ENCODE data around the gene DEPDC5. TPM values are rescaled to one million over a fixed set of nuclear protein-coding genes. Genes with fewer than 3 reads are reported as not detected.

Gene DEPDC5
- total RNA-seq, 2 donors from 2014 or later = 10.9 to 37.5 TPM

DNA sequence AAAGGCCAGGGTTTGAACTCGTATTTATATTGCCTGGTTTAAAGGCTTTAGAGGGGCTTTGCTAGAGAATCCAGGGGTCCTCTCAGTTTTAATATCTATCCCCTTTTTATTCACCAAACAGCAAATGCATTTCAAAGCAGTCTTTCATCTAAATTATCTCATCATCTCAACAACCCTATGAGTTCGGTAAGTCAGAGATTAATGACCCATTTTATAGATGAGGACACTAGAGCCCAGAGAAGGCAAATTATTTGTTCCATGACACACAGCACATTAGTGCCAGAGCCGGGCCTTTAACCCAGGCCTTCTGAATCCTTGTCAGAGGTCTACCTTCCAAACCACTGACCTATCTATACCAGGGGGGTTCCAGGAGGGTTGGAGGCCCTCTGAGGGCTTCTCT, 173.7 kb downstream of the DEPDC5 start:
- no peaks in the 10 kb centered on the region for H3K36me3 ChIP-seq
- H3K4me1 ChIP-seq (replicated peaks) = no peaks in the 10 kb centered on the region
- no peaks in the 10 kb centered on the region for H3K27me3 ChIP-seq (replicated peaks; ENCODE audit: insufficient read depth)
- no peak overlapping the region for H3K27ac ChIP-seq
- intact Hi-C loops (cut with DNase I) = no loop called here
- WGBS = 53% methylated on average over 3 of the region's 3 CpGs
- DNase-seq (ENCODE audit: low spot score) = no peak
- H3K4me3 ChIP-seq = no peak overlapping the region
- H3K9me3 ChIP-seq = no peaks in the 10 kb centered on the region
- TF ChIP-seq POLR2A (IDR thresholded peaks at IDR 0.05) (no peak), POLR2AphosphoS5 (IDR thresholded peaks at IDR 0.05) (no peak), CTCF (IDR thresholded peaks at IDR 0.05) (no peak)

- intact Hi-C loops (cut with DNase I) = no loop called here
- DNase-seq (ENCODE audit: low spot score) = no peak
- Histone ChIP-seq H3K36me3 (no peaks in the 10 kb centered on the region), H3K27me3 (replicated peaks; ENCODE audit: insufficient read depth) (no peaks in the 10 kb centered on the region), H3K4me3 (no peak overlapping the region), H3K9me3 (no peaks in the 10 kb centered on the region), H3K4me1 (replicated peaks) (no peaks in the 10 kb centered on the region), H3K27ac (no peak overlapping the region)
- WGBS = 37% methylated on average over 8 of the region's 8 CpGs
- TF ChIP-seq POLR2A (IDR thresholded peaks at IDR 0.05) (no peak), CTCF (IDR thresholded peaks at IDR 0.05) (no peak), POLR2AphosphoS5 (IDR thresholded peaks at IDR 0.05) (no peak)
Observed at GRCh38 chr22:31929167-31929930, 175.5 kb downstream of the DEPDC5 start.

DNA sequence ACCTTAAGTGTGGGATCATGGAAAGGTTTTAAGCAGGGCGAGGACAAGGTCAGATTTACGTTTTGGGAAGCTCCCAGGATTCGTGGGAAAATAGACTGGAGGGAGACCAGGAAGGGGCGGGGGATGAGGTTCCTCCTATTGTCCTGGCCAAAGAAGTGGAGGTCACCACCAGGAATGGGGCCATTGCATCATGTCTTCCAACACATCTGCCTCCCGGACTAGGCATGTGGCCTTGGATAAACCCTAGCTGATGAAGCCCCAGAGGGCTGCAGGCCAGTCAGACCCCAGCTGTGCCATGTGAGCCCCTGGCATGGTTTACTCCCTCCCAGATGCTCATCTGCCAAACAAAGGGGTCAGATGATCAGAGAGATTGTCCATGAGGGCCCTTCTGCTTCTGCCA, 179.0 kb downstream of the DEPDC5 start:
- intact Hi-C loops (cut with DNase I) = no loop called here
- H3K4me3 ChIP-seq = no peak overlapping the region
- no peak for TF ChIP-seq POLR2AphosphoS5 (IDR thresholded peaks at IDR 0.05)
- no peaks in the 10 kb centered on the region for H3K27me3 ChIP-seq (replicated peaks; ENCODE audit: insufficient read depth)
- 83% methylated on average over 5 of the region's 5 CpGs for WGBS
- no peaks in the 10 kb centered on the region for H3K4me1 ChIP-seq (replicated peaks)
- DNase-seq (ENCODE audit: low spot score) = no peak
- H3K27ac ChIP-seq = no peak overlapping the region
- H3K9me3 ChIP-seq = no peaks in the 10 kb centered on the region
- H3K36me3 ChIP-seq = no peaks in the 10 kb centered on the region

DNA sequence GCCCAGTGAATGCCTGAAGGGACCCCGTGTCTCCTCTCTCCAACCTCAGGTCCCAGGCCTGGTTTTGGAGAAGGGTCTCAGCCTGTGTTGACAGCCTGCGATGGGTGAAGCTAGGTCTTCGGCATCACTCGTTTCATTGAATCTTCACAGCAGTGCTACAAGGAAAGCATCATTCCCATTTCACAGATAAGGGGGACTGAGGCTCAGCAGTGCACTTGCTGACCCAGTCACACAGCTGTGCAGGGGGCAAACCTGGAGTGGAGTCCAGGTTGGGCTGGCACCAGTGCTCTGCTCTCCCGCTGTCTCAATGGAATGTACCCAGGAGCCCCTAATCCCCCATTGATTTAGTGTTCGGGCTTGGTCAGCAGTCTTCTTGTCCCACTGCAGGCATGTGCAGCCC, 179.6 kb downstream of the DEPDC5 start:
- DNase-seq (ENCODE audit: low spot score) = no peak
- WGBS = 94% methylated on average over 6 of the region's 6 CpGs
- intact Hi-C loops (cut with DNase I) = no loop called here
- H3K27me3 ChIP-seq (replicated peaks; ENCODE audit: insufficient read depth) = no peaks in the 10 kb centered on the region
- H3K36me3 ChIP-seq = no peaks in the 10 kb centered on the region
- H3K27ac ChIP-seq = no peak overlapping the region
- no peak for TF ChIP-seq POLR2AphosphoS5 (IDR thresholded peaks at IDR 0.05)
- no peak for TF ChIP-seq CTCF (IDR thresholded peaks at IDR 0.05)
- no peak for TF ChIP-seq POLR2A (IDR thresholded peaks at IDR 0.05)
- no peaks in the 10 kb centered on the region for H3K9me3 ChIP-seq
- H3K4me3 ChIP-seq = no peak overlapping the region
- no peaks in the 10 kb centered on the region for H3K4me1 ChIP-seq (replicated peaks)

GRCh38 chr22:31933816-31934482, 180.1 kb downstream of the DEPDC5 start:
- Histone ChIP-seq H3K27me3 (replicated peaks; ENCODE audit: insufficient read depth) (no peaks in the 10 kb centered on the region), H3K36me3 (no peaks in the 10 kb centered on the region), H3K9me3 (no peaks in the 10 kb centered on the region), H3K4me1 (replicated peaks) (no peaks in the 10 kb centered on the region), H3K27ac (no peak overlapping the region), H3K4me3 (no peak overlapping the region)
- no peak for DNase-seq (ENCODE audit: low spot score)
- 62% methylated on average over 17 of the region's 17 CpGs for WGBS
- TF ChIP-seq CTCF (IDR thresholded peaks at IDR 0.05) = no peak
- no peak for TF ChIP-seq POLR2A (IDR thresholded peaks at IDR 0.05)
- no peak for TF ChIP-seq POLR2AphosphoS5 (IDR thresholded peaks at IDR 0.05)
- intact Hi-C loops (cut with DNase I) = no loop called here
